HL-60 (cell line): ENCODE data around the gene BANF2.

Experiments
- DNase-seq, 2 experiments: peaks; one replicate each; pipeline ENCODE4 v3.0.0-alpha.2; 2010 to 2020; ENCODE audit warnings: low read depth in 1 of 2, low spot score in 1 of 2
- H3K27ac ChIP-seq: fragments of 250-450 bp; sonication (Bioruptor Pico); replicated peaks from 2 replicates; pipeline ENCODE4 v1.5.1; 2020; ENCODE audit warnings: mild to moderate bottlenecking, moderate library complexity
- H3K27me3 ChIP-seq: fragments of 250-450 bp; sonication (Bioruptor Pico); 2 replicates; pipeline ENCODE4 v1.5.1; 2021; ENCODE audit warnings: mild to moderate bottlenecking, moderate library complexity; ENCODE audit not compliant: insufficient read depth, poor library complexity, severe bottlenecking
- H3K4me3 ChIP-seq: replicated peaks from 2 replicates; pipeline ENCODE4 v1.5.1; 2011; ENCODE audit warnings: mild to moderate bottlenecking, control low read depth, low read length; ENCODE audit not compliant: insufficient read depth
- CTCF ChIP-seq: IDR thresholded peaks from one replicate; pipeline ENCODE4 v1.5.1; 2011; ENCODE audit warnings: low read length, control low read depth, inconsistent platforms; ENCODE audit not compliant: insufficient read depth
- GABPA ChIP-seq: IDR thresholded peaks from 2 replicates; pipeline ENCODE4 v1.6.1; 2012; ENCODE audit warnings: low read depth
- POLR2AphosphoS5 ChIP-seq: IDR thresholded peaks from 2 replicates; pipeline ENCODE4 v1.6.1; 2012; ENCODE audit warnings: low read depth
- REST ChIP-seq: IDR thresholded peaks from 2 replicates; pipeline ENCODE4 v1.6.1; 2012; ENCODE audit warnings: low read depth; ENCODE audit not compliant: insufficient replicate concordance
- SPI1 ChIP-seq: IDR thresholded peaks from 2 replicates; pipeline ENCODE4 v1.6.1; 2012; ENCODE audit warnings: low read depth, mild to moderate bottlenecking, borderline replicate concordance

Gene BANF2

GRCh38 chr20:17748279-17748678, 48.5 kb downstream of the BANF2 start:
- no peaks in the 10 kb centered on the region for H3K27me3 ChIP-seq
- DNase-seq: no peak
- no peak overlapping the region for H3K27ac ChIP-seq
- no peak overlapping the region for H3K4me3 ChIP-seq
- TF ChIP-seq SPI1 (no peak), CTCF (no peak), POLR2AphosphoS5 (no peak), REST (no peak)

GRCh38 chr20:17749626-17749977, 49.8 kb downstream of the BANF2 start:
- no peak for DNase-seq
- H3K27ac ChIP-seq: no peak overlapping the region
- H3K4me3 ChIP-seq: no peak overlapping the region
- TF ChIP-seq GABPA: no peak
- no peak for TF ChIP-seq CTCF
- no peak for TF ChIP-seq REST
- TF ChIP-seq POLR2AphosphoS5: no peak
- TF ChIP-seq SPI1: no peak
- no peaks in the 10 kb centered on the region for H3K27me3 ChIP-seq

GRCh38 chr20:17749978-17750721, 50.4 kb downstream of the BANF2 start:
- no peak for DNase-seq
- no peak overlapping the region for H3K27ac ChIP-seq
- TF ChIP-seq GABPA: no peak
- no peak for TF ChIP-seq SPI1
- no peak for TF ChIP-seq POLR2AphosphoS5
- TF ChIP-seq CTCF: no peak
- TF ChIP-seq REST: no peak
- no peaks in the 10 kb centered on the region for H3K27me3 ChIP-seq
- H3K4me3 ChIP-seq: no peak overlapping the region
